Fibroblast of peridontal ligament (primary cell): ENCODE data around the gene FDX1.
"Not testable (repeated sequence)": the region's sequence is repeated elsewhere in the genome, so short reads cannot be mapped to it uniquely, and the experiment has no call there.

Experiments
- DNase-seq: peaks from one replicate; pipeline ENCODE4 v3.0.0-alpha.2; 2010; ENCODE audit errors: extremely low read depth

The FDX1 gene

GRCh38 chr11:110429731-110430266, at the start of gene FDX1:
FDX1 (plus strand) TSS chr11:110429948; CDS start chr11:110430121, 173 bp downstream.
- peak; percentile 59 for DNase-seq

GRCh38 chr11:110380836-110381622, 48.7 kb upstream of the FDX1 start:
- no peak for DNase-seq

GRCh38 chr11:110388231-110388630, 41.5 kb upstream of the FDX1 start:
- DNase-seq = not testable (repeated sequence)

GRCh38 chr11:110389965-110390364, 39.8 kb upstream of the FDX1 start:
- DNase-seq = no peak

GRCh38 chr11:110392056-110392455, 37.7 kb upstream of the FDX1 start:
- DNase-seq = no peak

GRCh38 chr11:110397668-110398286, 32.0 kb upstream of the FDX1 start:
- DNase-seq = not testable (repeated sequence)

GRCh38 chr11:110403585-110403984, 26.2 kb upstream of the FDX1 start:
- not testable (repeated sequence) for DNase-seq

- not testable (repeated sequence) for DNase-seq
These were observed 24.1 kb upstream of the FDX1 start for GRCh38 chr11:110405636-110406035.

- no peak for DNase-seq
These were observed 22.4 kb upstream of the FDX1 start for GRCh38 chr11:110407315-110407714.

- DNase-seq = peak; percentile 65
These were observed 20.6 kb upstream of the FDX1 start for GRCh38 chr11:110409174-110409573.

- no peak for DNase-seq
These were observed 19.1 kb upstream of the FDX1 start for GRCh38 chr11:110410651-110411050.

- no peak for DNase-seq
These were observed 14.7 kb upstream of the FDX1 start for GRCh38 chr11:110415081-110415480.

GRCh38 chr11:110421658-110422057, 8.1 kb upstream of the FDX1 start:
- DNase-seq = not testable (repeated sequence)

GRCh38 chr11:110422306-110422905, 7.3 kb upstream of the FDX1 start:
- DNase-seq = no peak

- DNase-seq = no peak
These were observed 4.8 kb upstream of the FDX1 start for GRCh38 chr11:110424775-110425444.

GRCh38 chr11:110425751-110426545, 3.8 kb upstream of the FDX1 start:
- DNase-seq = peak; percentile 91

GRCh38 chr11:110428040-110428439, 1.7 kb upstream of the FDX1 start:
- DNase-seq = no peak

- DNase-seq = no peak
These were observed 605 bp upstream of the FDX1 start for GRCh38 chr11:110428956-110429730.

- DNase-seq = peak; percentile 67
These were observed 711 bp downstream of the FDX1 start for GRCh38 chr11:110430267-110431050.
